Epithelial cell of esophagus (primary cell): ENCODE data around the gene CRYBA2.

Experiments used
- DNase-seq: peaks from one replicate; pipeline ENCODE4 v3.0.0; 2010; ENCODE audit warnings: low read depth
- H3K4me3 ChIP-seq: 2 replicates; pipeline ENCODE4 v1.5.1; 2011; ENCODE audit warnings: mild to moderate bottlenecking, low read length, control low read depth
- TF ChIP-seq, protein P1 (sequence below): IDR thresholded peaks from 2 replicates; pipeline ENCODE4 v1.5.1; 2011; ENCODE audit warnings: low read depth, mild to moderate bottlenecking, low read length, control low read depth, inconsistent platforms; ENCODE audit not compliant: insufficient read depth; ENCODE audit errors: missing control alignments

CRYBA2 gene

DNA sequence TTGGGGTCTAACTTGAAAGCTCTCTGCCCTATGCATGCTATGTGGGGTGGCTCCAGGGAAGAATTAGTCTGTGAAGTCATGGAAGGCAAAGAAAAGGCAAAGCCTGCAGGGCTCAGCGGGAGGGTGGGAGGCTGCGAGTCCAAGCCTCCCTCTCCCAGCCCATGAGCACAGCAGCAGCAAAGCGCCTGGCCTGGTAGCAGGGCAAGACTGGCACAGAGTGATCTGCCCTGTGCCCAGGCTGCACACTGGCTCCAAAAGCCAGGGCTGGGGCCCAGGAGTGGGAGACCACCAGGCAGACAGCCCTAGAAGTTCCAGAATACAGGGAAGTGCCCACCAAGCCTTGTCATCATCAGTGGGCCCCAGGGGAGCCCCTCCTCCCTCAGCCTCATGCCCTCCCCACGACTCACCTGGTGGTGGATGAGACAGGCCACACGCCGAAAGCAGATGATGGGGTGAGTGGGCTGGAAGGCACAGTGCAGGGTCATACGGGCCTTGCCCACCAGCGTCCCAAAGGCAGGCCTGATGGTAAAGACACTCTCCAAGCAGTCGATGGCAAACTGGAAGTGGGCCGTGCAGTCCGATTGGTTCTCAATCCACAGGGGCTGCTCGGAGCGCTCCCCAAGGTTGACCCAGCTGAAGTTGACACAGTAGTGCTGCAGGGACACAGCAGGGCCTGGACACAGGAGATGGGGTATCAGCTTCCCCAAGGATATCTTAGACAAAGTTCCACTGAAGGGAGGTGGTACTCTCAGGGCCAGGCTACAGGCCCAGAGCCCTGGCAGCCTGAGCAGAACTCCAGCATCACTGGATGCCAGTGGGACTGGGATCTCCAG is 36.0 kb upstream of the CRYBA2 start:
- DNase-seq, result no peak
- no peak overlapping the region for H3K4me3 ChIP-seq
- TF ChIP-seq, protein P1, sequence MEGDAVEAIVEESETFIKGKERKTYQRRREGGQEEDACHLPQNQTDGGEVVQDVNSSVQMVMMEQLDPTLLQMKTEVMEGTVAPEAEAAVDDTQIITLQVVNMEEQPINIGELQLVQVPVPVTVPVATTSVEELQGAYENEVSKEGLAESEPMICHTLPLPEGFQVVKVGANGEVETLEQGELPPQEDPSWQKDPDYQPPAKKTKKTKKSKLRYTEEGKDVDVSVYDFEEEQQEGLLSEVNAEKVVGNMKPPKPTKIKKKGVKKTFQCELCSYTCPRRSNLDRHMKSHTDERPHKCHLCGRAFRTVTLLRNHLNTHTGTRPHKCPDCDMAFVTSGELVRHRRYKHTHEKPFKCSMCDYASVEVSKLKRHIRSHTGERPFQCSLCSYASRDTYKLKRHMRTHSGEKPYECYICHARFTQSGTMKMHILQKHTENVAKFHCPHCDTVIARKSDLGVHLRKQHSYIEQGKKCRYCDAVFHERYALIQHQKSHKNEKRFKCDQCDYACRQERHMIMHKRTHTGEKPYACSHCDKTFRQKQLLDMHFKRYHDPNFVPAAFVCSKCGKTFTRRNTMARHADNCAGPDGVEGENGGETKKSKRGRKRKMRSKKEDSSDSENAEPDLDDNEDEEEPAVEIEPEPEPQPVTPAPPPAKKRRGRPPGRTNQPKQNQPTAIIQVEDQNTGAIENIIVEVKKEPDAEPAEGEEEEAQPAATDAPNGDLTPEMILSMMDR, result no peak

DNA sequence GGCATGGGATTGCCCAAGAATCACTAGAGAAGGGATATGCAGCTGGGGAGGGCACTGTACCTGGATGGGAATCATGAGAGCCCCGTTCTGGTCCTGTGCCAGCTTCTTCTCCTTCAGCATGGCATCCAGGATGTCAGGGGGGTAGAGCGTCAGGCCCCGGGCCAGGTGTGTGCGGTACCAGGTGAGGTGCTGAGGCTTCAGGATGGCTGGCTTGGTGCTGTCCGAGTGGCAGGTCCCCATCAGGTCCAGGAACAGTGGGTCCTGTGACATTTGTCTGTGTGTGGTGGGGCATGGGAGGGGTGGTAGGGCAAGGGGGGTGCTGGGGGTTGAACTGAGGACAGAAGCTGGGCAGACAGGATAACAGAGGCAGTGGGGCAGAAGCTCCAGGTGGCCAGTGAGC is 34.9 kb upstream of the CRYBA2 start:
- TF ChIP-seq, protein P1, result no peak
- H3K4me3 ChIP-seq, result no peak overlapping the region
- DNase-seq, result no peak

DNA sequence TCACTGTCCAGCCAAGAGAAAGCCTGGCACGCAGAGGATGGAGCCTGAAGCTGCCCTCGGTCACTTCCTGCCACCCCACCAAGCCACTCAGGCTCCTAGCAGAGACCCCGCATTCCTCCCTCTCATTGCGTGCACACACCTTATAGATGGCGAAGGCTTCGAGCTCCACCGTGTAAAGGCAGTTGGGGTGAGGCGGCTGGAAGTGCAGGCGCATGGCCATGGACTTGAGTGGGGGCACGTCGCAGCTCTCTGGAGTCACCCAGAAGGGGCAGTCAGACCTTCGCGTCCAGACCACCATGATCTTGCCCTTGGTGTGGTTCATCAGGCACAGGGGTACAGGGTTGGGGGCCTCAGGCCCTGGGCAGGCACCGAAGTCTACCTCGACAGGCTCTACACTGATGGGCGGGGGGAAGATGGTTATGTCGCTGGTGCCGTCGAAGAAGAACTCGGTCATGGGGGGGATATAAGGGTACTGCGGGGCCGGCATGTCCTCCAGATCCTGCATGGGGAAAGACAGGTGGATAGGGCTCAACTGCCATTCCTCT is 34.4 kb upstream of the CRYBA2 start:
- no peak overlapping the region for H3K4me3 ChIP-seq
- TF ChIP-seq, protein P1, result no peak
- no peak for DNase-seq

DNA sequence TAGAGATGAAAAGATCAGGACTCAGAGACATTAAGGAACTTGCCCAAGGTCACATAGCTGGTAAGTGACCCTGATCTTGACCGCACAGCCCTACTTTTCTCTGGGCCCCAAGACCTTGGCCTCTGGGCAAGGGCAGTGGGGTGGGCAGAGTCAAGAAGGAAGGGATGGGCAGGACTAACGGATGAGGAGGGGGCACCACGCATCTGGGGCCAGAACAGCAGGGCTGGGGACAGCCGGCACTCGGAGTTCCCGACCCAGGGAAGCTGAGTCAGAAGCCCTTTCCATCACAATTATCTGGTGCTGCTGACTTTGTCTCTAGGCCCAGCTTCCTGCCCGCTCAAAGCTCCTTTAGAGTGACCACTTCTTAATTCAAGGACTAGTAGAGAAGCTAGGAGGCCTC is 33.7 kb upstream of the CRYBA2 start:
- no peak for DNase-seq
- H3K4me3 ChIP-seq, result no peak overlapping the region
- TF ChIP-seq, protein P1, result no peak

DNA sequence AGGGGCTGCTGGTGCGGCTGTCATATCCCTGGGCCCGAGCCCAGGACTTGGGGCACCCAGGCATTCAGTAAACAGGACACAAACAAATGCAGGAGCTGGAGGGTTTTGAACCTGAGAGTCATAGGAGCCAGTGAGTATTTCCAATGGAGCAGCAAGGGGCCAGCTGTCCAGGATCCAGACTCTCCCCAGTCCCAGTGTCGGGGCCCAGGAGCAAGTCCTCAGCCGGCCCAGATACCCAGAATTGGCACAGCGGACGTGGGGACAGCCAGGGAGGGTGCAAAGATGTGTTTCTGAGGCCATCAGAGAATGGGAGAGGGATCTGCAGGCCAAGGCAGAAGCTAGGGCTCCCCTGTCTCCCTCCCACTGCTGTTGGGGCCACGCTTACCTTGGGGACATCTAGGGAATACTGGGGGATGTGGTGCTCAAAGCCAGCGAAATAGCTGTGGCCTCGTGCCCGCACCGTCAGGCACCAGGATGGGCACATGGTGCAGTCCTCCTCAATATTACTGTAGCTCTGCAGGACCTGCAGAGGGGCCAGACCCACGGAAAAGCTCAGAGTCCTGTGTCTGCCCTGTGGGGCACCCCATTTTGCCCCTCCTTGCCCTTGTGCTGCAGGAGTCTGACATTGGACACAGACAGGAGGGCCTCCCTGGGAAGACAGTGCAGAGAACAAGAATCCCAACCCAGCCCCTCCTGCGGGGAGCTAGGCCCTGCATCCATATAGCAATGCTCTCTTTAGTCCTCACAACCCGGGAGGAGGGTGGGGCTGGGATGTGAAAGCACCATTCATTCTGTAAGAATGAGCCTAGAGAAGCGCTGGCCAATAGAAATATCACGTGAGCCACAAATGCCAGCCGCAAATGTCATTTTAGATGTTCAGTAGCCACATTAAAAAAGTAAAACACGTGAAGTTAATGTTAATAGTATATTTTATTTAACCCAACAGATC is 32.7 kb upstream of the CRYBA2 start:
- no peak overlapping the region for H3K4me3 ChIP-seq
- TF ChIP-seq, protein P1, result no peak
- no peak for DNase-seq

DNA sequence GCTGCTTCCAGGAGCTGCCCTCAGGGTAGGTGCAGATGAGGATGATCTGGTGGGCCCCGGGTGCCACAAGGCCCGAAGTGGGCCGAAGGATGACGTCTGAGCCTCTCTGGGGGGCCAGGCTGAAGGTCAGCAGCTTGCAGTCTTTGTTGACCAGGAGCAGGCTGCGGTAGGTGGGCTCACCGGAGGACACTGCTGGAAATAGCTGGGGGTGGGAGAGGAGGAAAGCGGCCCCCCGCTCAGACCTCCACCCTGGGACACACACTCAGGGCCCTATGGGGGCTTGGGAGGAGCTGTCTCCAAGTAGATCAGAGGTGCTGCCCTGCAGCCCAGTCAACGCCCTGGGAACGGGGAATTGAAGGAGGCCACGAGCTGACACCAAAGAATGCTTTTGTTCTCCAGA is 30.8 kb upstream of the CRYBA2 start:
- DNase-seq, result no peak
- no peak overlapping the region for H3K4me3 ChIP-seq
- TF ChIP-seq, protein P1, result no peak
